Measurements from ENCODE around the gene CAV2. TPM values are rescaled to one million over a fixed set of nuclear protein-coding genes. Genes with fewer than 3 reads are reported as not detected.

Gene CAV2
- total and polyA plus RNA-seq, 2 of the 8 experiments (the other 6 are each of a cell fraction or from before 2014, with no cell fraction given): 2.8 to 4.7 TPM

- DNase-seq (ENCODE audit: low read depth in 1 of 2, low spot score in 2 of 2) (no peak), FAIRE-seq (no peak)
- ChIA-PET CTCF (ENCODE audit: partially characterized antibody) (interaction anchor here (0.7 to 1.2 kb wide), 2 partner anchors 20 to 128 kb away, joined by 3 to 7 read pairs; no protein-coding TSS in a partner anchor), POLR2A (ENCODE audit: partially characterized antibody) (no interaction called here)
- Histone ChIP-seq H4K20me1 (replicated peaks in 1 of 2; ENCODE audit: control insufficient read depth in 1 of 2, insufficient read depth in 2 of 2, low read length in 2 of 2) (no peaks in the 10 kb centered on the region), H3K79me2 (ENCODE audit: control insufficient read depth in 1 of 2, insufficient read depth in 2 of 2, low read length in 2 of 2) (no peaks in the 10 kb centered on the region), H2BK20ac (ENCODE audit: low read length) (no peak overlapping the region), H2BK12ac (ENCODE audit: low read depth, low read length) (no peak overlapping the region), H3K18ac (ENCODE audit: extremely low read depth, low read length) (no peak overlapping the region), H2BK5ac (ENCODE audit: low read depth, low read length) (no peak overlapping the region), H3K4me3 (ENCODE audit: extremely low read depth in 1 of 4, insufficient read depth in 2 of 4, low read depth in 3 of 4, low read length in 4 of 4) (no peak overlapping the region), H3K4me1 (replicated peaks in 1 of 4; ENCODE audit: control insufficient read depth in 3 of 4, insufficient read depth in 4 of 4, low read length in 3 of 4) (no peaks in the 10 kb centered on the region), H2AFZ (ENCODE audit: low read length) (no peak overlapping the region), H4K91ac (replicated peaks; ENCODE audit: insufficient read length, low read length) (no peak overlapping the region), H3K9me3 (ENCODE audit: insufficient read depth in 2 of 2, low read depth in 1 of 2, low read length in 1 of 2) (no peaks in the 10 kb centered on the region), H3K27ac (ENCODE audit: low read depth, low read length) (no peak overlapping the region), H3K23me2 (ENCODE audit: low read depth, low read length) (no peaks in the 10 kb centered on the region), H4K8ac (ENCODE audit: extremely low read depth, insufficient read depth, low read length) (no peak overlapping the region), H2AK5ac (ENCODE audit: low read depth, low read length) (no peak overlapping the region), H3K36me3 (ENCODE audit: control insufficient read depth in 2 of 4, insufficient read depth in 4 of 4, low read length in 3 of 4) (no peaks in the 10 kb centered on the region), H3K4me2 (ENCODE audit: insufficient read depth in 1 of 2, low read depth in 2 of 2, low read length in 2 of 2) (no peak overlapping the region), H3K4ac (replicated peaks; ENCODE audit: insufficient read length, low read depth, low read length) (no peak overlapping the region), H3K23ac (ENCODE audit: insufficient read length) (no peak overlapping the region), H4K5ac (ENCODE audit: insufficient read length, low read depth, low read length) (no peak overlapping the region), H2BK120ac (replicated peaks; ENCODE audit: low read depth, low read length) (no peak overlapping the region), H3K56ac (replicated peaks; ENCODE audit: insufficient read length, low read depth, low read length) (no peak overlapping the region), H2BK15ac (ENCODE audit: low read length) (no peak overlapping the region), H3K27me3 (replicated peaks in 1 of 4; ENCODE audit: control insufficient read depth in 3 of 4, extremely low read depth in 1 of 4, insufficient read depth in 3 of 4, low read length in 3 of 4) (no peaks in the 10 kb centered on the region), H3K14ac (ENCODE audit: insufficient read length) (no peak overlapping the region), H3K9ac (replicated peaks in 1 of 4; ENCODE audit: extremely low read depth in 1 of 4, low read depth in 3 of 4, low read length in 3 of 4) (no peak overlapping the region), H3K79me1 (ENCODE audit: low read depth, low read length) (no peaks in the 10 kb centered on the region)
- 90% methylated on average over 11 of the region's 11 CpGs; no CpG with 5 or more reads in 1 of the 2 experiments for WGBS, 2 experiments (ENCODE audit: extremely low coverage in 1 of 2, insufficient coverage in 1 of 2, insufficient read length in 1 of 2, insufficient replicate concordance in 2 of 2, low coverage in 1 of 2, low lambda C conversion rate in 2 of 2, missing lambda C conversion rate in 1 of 2)
- TF ChIP-seq KDM1A (IDR thresholded peaks at IDR 0.05; ENCODE audit: borderline replicate concordance, low read length) (no peak), NANOG (IDR thresholded peaks at IDR 0.05; ENCODE audit: insufficient read depth, low read depth, low read length, poor library complexity, severe bottlenecking) (no peak), HDAC6 (IDR thresholded peaks at IDR 0.05; ENCODE audit: low read depth, low read length) (no peak), RFX5 (IDR thresholded peaks at IDR 0.05; ENCODE audit: borderline replicate concordance, low read depth, low read length) (no peak), RBBP5 (IDR thresholded peaks at IDR 0.05; ENCODE audit: borderline replicate concordance, low read depth, low read length) (no peak), SP1 (IDR thresholded peaks at IDR 0.05; ENCODE audit: low read depth, low read length) (no peak), RAD21 (IDR thresholded peaks at IDR 0.05 in 1 of 2, conservative IDR thresholded peaks at IDR 0.05 in 1 of 2; ENCODE audit: low read depth in 2 of 2, low read length in 2 of 2) (no peak), POLR2AphosphoS5 (IDR thresholded peaks at IDR 0.05; ENCODE audit: low read depth, low read length) (no peak), EGR1 (IDR thresholded peaks at IDR 0.05; ENCODE audit: borderline replicate concordance, low read depth, low read length) (no peak), GTF2F1 (IDR thresholded peaks at IDR 0.05; ENCODE audit: borderline replicate concordance, low read depth, low read length) (no peak), EP300 (IDR thresholded peaks at IDR 0.05; ENCODE audit: borderline replicate concordance in 1 of 2, low read depth in 2 of 2, low read length in 2 of 2) (no peak), PHF8 (conservative IDR thresholded peaks at IDR 0.05; ENCODE audit: low read depth, low read length) (no peak)
Observed at GRCh38 chr7:116546054-116546453, 46.5 kb downstream of the CAV2 start.
